HG03139 (cell line): ENCODE measurements around the gene OR4A5.
"Not testable (repeated sequence)": the region's sequence is repeated elsewhere in the genome, so short reads cannot be mapped to it uniquely, and the experiment has no call there.

Source experiments
- ATAC-seq: cut with Tn5 transposase; IDR thresholded peaks from one replicate; pipeline ENCODE4 v1.9.1; 2021; ENCODE audit not compliant: unreplicated experiment

Gene OR4A5

DNA sequence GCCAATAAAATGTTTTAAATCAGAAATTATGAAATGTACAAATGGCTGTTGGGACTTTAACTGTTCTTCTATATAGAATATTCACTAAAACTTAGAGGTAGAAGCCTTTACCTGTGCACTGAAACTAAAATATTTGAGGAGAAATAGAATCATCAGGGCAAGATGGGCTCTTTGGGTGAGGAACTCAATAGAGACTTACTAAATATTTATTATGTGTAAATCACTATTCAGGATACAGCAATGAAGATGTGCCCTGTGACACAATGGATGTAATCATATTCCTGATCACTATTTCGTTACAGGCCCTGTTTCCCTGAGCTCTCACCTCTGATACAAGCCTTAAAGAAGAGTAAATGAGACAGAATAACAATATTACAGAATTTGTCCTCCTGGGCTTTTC is at the start of gene OR4A5:
OR4A5 (plus strand) TSS at position 301 of the 400 bp plus-strand sequence; CDS start at position 354, 53 bp downstream.
- not testable (repeated sequence) for ATAC-seq

GRCh38 chr11:54720094-54720493 is 13.5 kb downstream of the OR4A5 start:
- ATAC-seq, result not testable (repeated sequence)
